GM18520 (cell line): ENCODE results near the gene RNF167.

Source experiments
- ATAC-seq: cut with Tn5 transposase; IDR thresholded peaks from one replicate; pipeline ENCODE4 v1.9.1; 2021; ENCODE audit not compliant: unreplicated experiment

RNF167 gene

DNA sequence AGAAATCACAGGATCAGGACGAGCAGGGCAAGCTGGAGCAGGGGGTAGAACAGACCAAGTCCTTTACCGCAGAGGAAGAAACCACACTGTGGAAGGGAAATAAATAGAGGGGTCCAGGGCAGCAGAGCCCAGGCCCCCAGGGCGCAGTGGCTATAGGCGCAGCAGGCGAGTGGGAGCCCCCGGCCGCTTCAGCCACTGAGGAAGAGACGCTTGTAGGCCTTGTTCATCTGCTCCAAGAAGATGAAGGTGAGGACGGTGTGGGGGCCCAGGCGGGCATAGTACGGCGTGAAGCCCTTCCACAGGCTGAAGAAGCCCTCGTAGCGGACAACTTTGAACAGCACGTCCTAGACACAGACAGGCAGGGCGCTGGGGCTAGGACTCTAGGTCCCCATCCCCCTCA lies 2.5 kb upstream of the RNF167 start:
- no peak for ATAC-seq

DNA sequence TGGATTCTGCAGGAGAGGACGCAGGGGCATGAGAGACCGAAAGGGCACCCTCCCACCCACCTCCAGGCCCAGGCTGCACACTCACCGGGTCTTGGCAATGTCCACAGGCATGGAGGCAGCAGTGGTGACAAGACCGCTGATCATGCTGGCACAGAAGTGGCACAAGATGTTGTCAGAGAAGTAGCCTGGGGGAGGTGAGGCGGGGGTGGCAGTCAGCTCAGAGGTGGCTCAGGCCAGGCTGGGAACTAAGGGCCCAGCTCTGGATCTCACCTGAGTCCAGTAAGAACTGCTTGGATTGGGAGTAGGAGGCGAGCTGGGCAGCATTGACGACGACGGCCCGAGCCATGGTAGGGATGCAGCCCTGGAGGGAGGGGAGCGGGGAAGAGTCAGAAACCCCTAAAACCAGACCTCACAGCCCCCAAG lies 2.0 kb upstream of the RNF167 start:
- no peak for ATAC-seq

DNA sequence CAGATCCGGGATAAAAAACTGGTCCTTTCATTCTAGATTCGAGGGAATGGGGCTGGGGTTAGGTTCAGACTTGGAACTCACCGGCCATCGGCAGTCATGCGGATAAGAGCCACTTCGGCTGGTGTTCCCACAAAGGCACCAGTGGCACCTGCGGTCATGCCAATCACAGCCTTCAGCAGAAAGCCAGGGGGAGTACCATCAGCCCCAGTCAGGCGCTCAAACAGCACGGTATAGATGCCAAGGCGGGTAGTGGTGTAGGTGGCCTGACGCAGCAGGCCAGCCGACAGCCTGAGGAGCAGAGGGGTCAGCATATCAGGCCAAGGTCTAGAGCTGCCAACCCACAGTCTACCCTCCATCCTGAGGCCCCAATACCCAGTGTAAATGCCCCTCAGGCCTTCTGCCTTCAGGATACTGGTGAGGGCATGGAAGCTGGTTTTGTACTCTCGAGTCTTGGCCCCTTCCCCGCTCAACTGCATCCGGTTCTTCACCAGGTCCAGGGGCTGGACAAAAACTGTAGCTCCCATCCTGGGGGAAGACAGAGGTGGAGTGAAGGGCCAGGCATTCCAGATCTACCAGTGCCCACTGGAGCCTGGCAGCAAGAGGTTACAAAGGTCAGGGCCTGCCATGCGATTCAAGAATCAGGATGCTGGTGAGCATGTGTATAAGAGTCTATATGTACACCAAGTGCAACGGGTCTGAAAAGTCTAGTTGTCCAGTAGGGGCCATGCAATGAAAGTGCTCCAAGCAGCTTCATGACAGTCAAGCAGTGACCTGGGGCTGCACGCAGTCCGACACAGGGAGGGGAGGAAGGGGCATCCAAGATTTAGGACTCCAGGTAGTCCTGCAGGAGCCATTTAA lies 1.2 kb upstream of the RNF167 start:
- ATAC-seq = no peak

DNA sequence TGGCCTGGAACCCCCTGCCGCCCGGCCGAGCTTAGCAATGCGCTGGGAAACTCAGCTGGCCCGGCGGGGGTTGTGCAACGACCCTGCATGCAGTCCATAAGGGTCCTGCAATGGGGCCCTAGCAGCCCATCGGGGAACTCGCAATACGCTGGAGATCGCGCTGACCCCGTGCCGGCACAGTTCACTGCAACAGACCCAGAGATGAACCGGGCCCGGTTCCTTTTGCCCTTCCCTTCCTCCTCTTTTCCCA lies 597 bp upstream of the RNF167 start:
- peak; percentile 6 for ATAC-seq

DNA sequence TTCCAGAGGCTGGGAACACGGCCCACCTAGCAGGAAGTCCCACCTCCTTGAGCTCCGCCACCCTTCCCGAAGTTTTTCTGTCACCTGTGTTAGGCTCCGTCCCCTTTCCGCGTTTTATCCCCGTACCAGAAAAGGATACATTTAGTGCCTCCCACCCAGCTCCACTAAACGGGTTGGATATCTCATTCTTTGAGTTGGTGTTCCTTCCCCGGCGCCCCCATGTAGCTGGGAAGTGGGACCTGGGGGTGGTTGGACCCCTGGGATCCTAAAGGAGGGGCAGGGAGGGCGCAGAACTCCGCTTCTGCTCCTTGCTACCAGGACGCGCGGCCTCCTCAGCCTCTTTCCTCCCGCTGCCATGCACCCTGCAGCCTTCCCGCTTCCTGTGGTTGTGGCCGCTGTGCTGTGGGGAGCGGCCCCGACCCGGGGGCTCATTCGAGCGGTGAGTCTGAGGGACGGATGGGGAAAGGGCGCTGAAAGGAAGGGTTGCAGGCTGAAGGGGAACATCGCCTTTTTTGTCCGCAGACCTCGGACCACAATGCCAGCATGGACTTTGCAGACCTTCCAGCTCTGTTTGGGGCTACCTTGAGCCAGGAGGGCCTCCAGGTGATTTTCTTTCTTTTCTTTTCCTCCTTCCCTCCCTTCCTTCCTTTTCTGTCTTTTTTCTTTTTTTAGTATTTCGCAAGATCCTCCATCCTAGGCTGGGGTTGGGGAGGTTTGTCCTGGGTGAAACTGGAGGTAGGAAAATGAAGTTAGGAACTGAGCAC lies 669 bp downstream of the RNF167 start:
- no peak for ATAC-seq

DNA sequence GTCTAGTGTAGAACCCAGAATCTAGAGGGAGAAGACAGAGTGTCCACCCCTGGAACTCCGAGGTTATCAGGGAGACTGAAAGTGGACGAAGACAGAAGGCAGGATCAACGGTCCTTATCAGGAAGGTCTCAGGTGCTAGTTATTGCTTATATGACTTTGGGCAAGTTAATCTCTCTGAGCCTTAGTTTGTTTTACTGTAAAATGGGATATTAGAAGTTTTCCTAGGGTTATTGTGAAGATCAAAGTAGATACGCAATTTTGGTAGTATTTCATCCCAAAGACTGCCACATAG lies 1.2 kb downstream of the RNF167 start:
- ATAC-seq = no peak

DNA sequence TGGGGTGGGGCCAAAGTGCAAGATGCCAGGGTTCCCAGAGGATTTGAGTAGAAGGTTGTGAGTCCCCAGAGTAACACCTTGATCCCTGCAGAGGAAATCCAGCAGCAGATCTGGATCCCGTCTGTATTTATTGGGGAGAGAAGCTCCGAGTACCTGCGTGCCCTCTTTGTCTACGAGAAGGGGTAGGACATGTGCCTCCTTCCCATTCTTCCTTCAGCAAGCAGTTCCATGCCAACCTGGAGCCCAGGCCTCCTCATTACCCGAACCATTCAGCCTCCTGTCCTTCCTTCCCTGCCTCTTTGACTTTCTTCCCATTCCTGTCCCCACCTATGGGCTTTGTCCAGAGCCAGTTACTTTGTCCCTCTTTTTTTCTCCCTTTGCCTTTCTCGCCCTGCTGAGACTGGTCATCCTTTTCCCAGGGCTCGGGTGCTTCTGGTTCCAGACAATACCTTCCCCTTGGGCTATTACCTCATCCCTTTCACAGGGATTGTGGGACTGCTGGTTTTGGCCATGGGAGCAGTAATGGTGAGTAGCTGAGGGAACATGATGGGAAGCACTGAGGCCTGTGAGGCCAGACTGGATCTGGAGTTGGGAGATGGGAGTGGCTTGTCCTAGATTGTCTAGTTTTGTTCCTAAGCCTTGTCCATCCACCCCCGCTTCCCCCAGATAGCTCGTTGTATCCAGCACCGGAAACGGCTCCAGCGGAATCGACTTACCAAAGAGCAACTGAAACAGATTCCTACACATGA lies 2.9 kb downstream of the RNF167 start:
- ATAC-seq = no peak

DNA sequence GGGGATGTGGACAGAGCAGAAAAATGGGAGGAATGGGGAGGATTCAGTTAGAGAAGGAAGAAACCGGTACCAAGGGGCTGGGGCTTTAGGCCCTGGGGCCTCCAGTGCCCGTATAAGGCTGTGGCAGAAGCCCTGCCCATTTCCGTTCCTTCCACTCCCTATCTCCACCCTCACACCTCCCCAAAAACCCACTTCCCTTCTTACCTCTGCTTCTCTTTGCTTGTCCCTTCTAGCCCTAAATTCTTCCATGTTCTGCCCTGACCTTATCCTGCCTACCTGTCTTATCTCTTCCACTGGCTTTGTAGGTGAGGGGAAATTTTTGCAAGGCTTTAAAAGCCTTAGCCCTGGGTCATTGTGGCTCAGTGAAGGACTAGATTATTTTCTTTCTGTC lies 4.1 kb downstream of the RNF167 start:
- ATAC-seq = no peak

DNA sequence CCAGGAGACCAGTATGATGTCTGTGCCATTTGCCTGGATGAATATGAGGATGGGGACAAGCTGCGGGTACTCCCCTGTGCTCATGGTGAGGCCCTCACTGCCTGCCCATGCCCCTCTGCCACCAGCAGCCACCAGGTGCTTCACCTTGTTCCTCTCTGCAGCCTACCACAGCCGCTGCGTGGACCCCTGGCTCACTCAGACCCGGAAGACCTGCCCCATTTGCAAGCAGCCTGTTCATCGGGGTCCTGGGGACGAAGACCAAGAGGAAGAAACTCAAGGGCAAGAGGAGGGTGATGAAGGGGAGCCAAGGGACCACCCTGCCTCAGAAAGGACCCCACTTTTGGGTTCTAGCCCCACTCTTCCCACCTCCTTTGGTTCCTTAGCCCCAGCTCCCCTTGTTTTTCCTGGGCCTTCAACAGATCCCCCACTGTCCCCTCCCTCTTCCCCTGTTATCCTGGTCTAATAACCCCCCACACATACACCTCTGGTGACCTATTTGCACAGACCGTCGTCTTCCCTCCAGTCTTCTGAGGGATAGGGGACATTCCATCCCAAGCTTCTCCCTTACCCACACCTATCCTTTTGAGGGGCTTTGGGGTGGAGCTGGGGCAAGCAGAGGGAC lies 4.6 kb downstream of the RNF167 start:
- ATAC-seq = no peak

DNA sequence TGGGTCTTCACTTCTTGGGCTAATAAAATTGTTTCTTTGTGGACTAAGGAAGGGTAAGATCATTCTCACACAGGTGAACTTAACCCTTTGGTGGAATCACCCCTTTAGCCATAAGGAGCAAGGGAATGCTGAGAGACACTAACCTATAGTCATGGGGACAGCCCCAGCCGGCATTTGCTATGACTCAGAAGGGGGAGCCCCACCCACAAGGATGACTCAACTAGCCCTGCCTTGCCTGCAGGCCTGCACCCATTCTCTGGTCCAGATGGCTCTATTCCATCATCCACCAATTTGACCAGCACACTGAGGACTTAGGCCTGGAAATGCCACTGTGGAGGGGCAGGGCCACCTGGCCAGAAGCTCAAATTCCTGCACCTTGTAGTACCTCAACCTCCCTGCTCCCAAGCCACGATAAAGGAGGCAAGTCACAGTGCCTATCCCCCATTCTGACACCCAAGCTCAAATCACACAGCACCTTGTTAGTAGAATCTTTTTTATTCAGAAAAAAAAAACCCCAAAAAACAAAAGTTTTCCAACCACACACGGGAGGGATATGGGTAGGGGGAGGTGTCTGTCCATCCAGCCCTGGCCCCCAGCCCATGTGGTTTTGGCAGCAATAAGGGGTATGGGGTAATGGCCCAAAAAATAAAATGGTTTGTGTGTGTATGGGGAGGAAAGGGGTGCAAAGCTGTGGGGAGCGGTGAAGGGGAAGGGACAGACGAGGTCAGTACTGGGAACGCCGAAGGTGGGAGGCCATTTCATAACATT lies 5.3 kb downstream of the RNF167 start:
- no peak for ATAC-seq

DNA sequence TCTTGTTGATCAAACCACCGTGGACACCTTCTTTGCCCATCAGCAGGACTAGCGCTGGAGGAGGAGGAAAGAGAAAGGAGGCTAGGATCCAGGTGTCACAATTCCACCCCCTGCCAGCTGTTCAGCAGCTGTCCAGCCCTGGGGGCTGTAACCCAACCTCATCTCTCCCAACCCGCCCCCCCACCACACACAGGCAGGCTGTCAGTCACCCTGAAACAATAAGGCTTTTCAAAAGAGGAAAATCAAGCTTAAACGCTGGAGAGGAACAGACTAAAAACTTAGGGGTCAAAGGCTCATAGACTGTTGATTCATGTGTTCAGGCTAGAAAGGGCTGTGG lies 5.8 kb downstream of the RNF167 start:
- no peak for ATAC-seq

DNA sequence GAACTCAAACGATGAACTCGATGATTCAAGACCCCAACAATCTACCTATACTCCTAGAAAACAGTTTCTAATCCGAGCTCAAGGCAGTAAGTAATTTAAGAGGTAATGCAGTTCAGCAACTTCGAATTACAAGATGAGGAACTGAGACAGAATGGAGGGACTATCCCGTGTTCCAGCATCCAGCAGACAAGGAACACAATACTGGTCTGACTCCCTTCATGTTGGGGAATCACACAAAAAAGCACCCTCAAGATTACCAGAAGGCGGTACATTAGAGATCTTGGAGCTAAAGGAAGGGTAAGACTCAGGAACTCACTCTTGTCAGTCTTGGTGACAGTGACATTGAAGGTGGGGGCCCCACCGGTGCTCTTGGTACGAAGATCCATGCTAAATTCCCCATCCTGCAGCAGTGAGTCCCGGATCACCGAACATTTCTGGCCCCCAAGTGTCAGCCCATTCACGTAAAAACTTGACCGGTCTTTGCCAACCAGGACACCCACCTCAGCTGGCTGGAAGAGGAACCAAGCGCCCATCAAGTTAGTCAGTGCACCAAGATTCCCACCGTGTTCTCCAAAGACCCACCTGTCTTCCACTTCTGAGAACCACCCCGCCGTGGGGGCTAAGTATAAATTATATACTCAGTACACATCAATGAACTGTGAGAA lies 6.4 kb downstream of the RNF167 start:
- no peak for ATAC-seq

DNA sequence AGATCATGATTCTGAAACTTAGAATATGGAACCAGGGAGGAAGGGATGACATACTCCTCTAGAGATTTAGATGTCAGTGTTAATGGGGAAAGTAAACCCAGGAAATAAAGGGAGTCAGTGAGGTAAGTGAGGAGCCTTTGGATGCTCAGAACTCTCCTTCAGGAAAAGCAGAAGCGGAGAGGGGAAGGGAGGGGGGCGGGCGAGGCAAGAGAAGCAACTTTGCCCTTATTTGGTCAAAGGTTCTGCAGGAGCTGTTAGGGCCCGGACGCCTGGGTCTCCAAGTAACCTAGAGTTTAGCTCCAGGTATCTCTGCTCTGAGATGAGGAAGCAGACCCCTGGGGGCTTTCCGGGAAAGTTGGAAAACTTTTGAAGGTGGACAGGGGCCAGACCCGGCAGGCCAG lies 6.9 kb downstream of the RNF167 start:
- ATAC-seq = no peak

DNA sequence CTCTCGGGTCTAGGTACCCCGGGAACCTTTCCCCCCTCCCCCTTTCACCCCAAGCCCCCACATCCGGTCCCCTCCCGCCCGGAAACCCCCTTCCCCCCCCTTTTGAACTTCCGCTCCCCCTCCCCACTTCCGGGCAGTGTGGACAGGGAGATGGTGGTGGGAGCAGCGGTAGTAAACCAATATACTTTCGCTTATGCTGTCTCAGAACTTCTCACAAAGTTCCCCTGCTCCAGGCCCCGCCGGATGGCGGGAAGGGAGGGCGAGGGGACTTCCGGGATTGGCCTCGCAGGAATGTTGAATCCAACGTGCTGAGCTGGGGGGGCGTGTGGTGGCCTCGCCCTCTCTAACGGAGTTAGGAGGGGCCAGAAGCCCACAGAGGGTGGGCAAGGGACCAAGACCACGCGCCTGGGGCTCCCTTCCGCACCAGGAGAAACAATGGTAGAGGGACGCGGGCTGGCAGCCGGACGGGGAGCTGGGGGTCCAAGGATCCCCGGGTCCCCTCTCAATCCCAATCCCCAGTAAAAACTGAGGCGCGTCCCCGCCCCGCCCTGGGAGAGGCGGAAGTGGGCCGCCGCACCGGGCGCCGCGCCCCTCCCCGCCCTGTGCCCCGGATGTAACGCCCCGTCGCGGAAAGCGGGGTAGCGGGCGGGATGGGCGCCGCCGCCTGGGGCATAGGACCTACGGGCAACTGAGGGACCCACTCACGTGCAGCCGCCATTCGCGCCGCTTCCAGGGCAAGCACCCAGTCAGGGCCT lies 7.5 kb downstream of the RNF167 start:
- no peak for ATAC-seq

DNA sequence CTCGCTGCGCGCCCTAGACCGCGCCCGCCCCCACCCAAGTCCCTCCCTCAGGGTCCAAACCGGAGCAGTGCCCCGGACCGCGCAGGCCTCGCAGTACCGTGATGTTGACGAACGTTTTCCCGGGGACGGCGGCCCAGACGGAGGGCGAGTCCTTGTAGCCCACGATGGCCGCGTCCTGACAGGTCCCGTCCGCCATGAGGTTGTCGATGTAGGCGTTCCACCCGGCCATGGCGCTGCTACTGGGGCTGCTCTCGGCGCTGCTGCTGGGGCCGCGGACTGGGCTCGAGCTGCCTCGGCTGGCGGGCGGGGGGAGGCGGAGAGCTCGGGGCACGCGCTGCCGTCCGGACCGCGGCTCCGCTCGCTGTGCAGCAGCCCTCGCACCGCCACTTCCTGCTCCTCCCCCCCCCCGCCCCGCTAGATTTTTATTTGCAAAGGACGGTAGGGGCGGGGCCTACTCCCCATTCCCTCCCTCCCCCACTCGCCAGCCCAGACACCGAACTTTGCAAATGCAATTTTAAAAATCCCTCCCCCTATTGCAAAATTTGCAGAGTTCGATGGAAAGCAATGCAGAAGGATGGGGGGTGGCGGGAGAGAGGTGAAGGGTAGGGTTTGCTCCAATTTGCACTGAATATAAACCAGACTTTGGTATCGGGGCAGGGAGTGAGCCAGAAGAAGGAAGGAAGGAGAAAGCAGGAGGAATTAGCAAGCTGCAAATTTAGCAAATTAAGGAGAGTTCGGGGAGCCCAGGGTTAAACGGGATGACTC lies 8.3 kb downstream of the RNF167 start, which contains the start of gene PFN1:
TSS of gene PFN1 (minus strand) at position 365 of the 765 bp plus-strand sequence. CDS start at position 229, 136 bp downstream.
- ATAC-seq = no peak

DNA sequence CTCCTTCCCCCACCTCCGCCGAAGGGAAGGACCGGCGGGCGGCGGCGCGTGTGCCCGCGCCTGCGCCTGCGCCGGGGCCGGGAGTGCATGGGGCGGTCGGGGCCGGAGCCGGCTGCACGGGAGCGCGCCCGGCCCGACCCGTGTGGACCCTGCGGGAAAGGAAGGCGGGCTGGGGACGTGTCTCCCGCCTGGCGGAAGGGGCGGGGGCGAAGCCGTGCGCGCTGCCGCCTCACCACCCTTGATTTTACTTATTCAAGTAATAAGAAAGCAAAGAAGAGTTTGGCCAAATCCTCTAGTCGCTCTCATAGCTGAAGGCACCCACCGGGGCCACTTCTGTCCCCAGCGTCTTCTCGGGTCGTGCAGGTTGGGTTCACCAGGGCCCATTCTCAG lies 8.9 kb downstream of the RNF167 start:
- peak; percentile 16 for ATAC-seq

DNA sequence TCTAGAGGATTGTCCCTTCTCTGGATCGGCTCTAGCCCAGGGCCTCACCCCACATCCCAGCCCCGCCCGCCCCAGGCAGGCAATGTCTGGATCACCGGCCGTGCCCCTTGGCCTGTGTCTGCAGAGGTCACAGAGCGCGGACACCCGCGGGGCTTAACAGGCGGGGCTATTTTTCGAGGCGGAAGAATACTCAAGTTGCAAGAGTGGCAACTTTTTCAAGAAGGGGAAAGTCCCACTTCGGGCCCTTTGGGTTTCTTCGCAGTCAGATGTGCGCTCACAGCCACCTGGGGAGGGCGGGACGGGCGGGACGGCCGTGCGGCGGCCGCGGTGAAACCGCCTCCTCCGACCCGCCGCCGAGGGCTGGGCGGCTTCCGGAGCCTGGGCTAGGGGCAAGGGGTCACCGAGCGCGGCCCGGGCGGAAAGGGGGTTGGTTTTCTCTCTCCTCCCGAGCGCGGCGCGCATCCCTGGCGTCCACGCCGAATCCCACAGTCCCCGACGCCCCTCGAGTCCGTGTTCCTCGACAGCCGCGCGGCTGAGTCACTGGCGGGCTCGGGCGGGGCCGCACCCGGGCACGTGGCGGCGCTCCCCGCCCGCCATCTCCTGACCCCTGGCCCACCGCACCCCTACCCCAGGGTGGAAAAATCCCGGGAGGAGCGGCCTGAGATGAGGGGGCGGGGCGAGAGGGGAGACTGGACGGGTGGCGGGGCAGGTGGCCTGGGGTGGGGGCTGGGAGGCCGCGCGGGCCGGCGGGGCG lies 9.4 kb downstream of the RNF167 start:
- ATAC-seq = peak; percentile 31

DNA sequence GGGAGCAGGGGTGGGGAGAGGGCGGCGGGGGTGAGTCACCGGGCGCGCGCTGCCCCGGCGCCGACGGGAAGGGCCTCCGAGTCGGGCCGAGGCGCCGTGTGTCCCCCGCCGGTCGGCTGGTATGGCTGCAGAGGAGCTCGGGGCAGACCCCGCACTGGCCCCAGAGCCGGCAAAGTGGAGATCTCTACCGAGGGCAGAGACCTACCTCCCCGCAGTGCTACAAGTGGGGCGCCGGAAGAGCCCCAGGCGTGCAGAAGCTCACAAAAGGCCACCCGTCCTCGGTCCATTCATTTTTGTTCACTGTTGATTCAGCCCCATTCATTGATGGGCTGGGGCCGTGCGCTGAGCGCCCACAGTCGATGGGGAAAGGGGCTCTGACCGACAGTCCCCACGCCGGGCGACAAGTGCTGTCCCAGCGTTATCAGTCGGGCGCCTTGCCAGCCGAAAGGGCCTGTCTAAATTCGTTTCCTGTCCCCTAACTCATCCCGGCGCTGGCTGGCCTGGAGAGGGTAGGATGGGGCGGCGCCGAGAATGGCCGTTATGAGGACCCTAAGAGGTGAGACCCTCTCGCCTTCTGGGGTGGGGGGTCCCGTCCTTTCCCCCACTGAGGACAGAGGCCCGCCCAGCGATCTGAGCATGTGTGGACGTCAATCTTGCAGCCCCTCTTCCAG lies 10.1 kb downstream of the RNF167 start:
- no peak for ATAC-seq
